Panc1 (cell line): ENCODE results near the gene ETFA. TPM values are rescaled to one million over a fixed set of nuclear protein-coding genes. Genes with fewer than 3 reads are reported as not detected.

Source experiments
- ATAC-seq: fragments of 200-7000 bp; cut with Tn5 transposase; 2 replicates; pipeline ENCODE4 v1.9.1; 2020; ENCODE audit warnings: mild to moderate bottlenecking, moderate library complexity
- BruUV-seq: library from RNA; stranded (reverse); fragments of 400-500 nt; replicated peaks from 2 replicates; lab custom pipeline; 2021; lab: Mats Ljungman, UMichigan
- CTCF ChIA-PET: fragments of 300-600 bp; sonication (Branson Sonifier 250); formaldehyde crosslinking; loops from one replicate; lab custom pipeline; 2022; ENCODE audit warnings: antibody characterized with exemption; lab: Charles Lee
- POLR2A ChIA-PET: fragments of 300-600 bp; sonication (Branson Sonifier 250); formaldehyde crosslinking; loops from one replicate; lab custom pipeline; 2022; ENCODE audit warnings: antibody characterized with exemption; lab: Charles Lee
- DNase-seq: peaks from one replicate; pipeline ENCODE4 v3.0.0-alpha.2; 2010; ENCODE audit warnings: low read depth, low spot score
- H3K27ac ChIP-seq: 2 replicates; pipeline ENCODE4 v1.5.1; 2011; ENCODE audit warnings: mild to moderate bottlenecking, low read length, inconsistent platforms
- H3K27me3 ChIP-seq: fragments of 200-500 bp; sonication (Bioruptor generic); 2 replicates; pipeline ENCODE4 v1.6.0; 2014; ENCODE audit warnings: low read length, inconsistent platforms; ENCODE audit not compliant: control insufficient read depth, insufficient read depth
- H3K36me3 ChIP-seq: fragments of 200-500 bp; sonication (Bioruptor generic); 2 replicates; pipeline ENCODE4 v1.5.1; 2014; ENCODE audit warnings: inconsistent platforms, mild to moderate bottlenecking, low read length, moderate library complexity; ENCODE audit not compliant: control insufficient read depth, insufficient read depth
- H3K4me1 ChIP-seq: 2 replicates; pipeline ENCODE4 v1.5.1; 2011; ENCODE audit warnings: inconsistent platforms, mild to moderate bottlenecking, low read length, moderate library complexity; ENCODE audit not compliant: control insufficient read depth, insufficient read depth
- H3K4me3 ChIP-seq, 2 experiments: 2 replicates each; pipeline ENCODE4 v1.5.1; 2011 to 2012; ENCODE audit warnings: low read depth in 2 of 2, low read length in 2 of 2, mild to moderate bottlenecking in 2 of 2, inconsistent platforms in 1 of 2, moderate library complexity in 1 of 2
- H3K9me3 ChIP-seq: fragments of 200-500 bp; sonication (Bioruptor generic); 2 replicates; pipeline ENCODE4 v1.5.1; 2014; ENCODE audit warnings: low read depth, mild to moderate bottlenecking, inconsistent platforms, low read length, moderate library complexity; ENCODE audit not compliant: control insufficient read depth, insufficient read depth
- CTCF ChIP-seq: fragments of 450-650 bp; IDR thresholded peaks from 2 replicates; pipeline ENCODE4 v1.5.1; 2017; ENCODE audit warnings: mild to moderate bottlenecking
- POLR2AphosphoS5 ChIP-seq: IDR thresholded peaks from 2 replicates; pipeline ENCODE4 v1.6.1; 2012; ENCODE audit warnings: mild to moderate bottlenecking, low read depth, low read length, moderate library complexity
- REST ChIP-seq, 2 experiments: IDR thresholded peaks; 2 replicates each; pipeline ENCODE4 v1.6.1; 2011 to 2012; ENCODE audit warnings: low read depth in 2 of 2, control low read depth in 1 of 2, low read length in 1 of 2, mild to moderate bottlenecking in 1 of 2, moderate library complexity in 1 of 2; ENCODE audit not compliant: insufficient read depth in 1 of 2
- SIN3A ChIP-seq: IDR thresholded peaks from 2 replicates; pipeline ENCODE4 v1.6.1; 2012; ENCODE audit warnings: low read depth, mild to moderate bottlenecking, low read length, moderate library complexity, borderline replicate concordance; ENCODE audit not compliant: insufficient read depth
- TCF7L2 ChIP-seq: IDR thresholded peaks from 2 replicates; pipeline ENCODE4 v1.6.1; 2011; ENCODE audit warnings: mild to moderate bottlenecking, low read depth, low read length, inconsistent platforms
- in situ Hi-C: cut with HindIII; loops from 2 replicates; pipeline ENCODE4 v1.10.0; 2016; ENCODE audit warnings: low sequenced_read_pairs, low pct_unique_long_range_greater_than_20kb
- intact Hi-C: fragments of 100-400 bp; cut with micrococcal nuclease; formaldehyde crosslinking; loops from one replicate; pipeline ENCODE4 v1.10.0; 2022; ENCODE audit not compliant: unreplicated experiment
- total RNA-seq: library from RNA; stranded (reverse); gene quantifications from one replicate; pipeline ENCODE4 v1.2.1, GENCODE V29; 2021; ENCODE audit not compliant: unreplicated experiment

The ETFA gene
- total RNA-seq, 1 experiment from 2014 or later = 159 TPM

- in situ Hi-C loops = no loop called here
- POLR2A ChIA-PET = no interaction called here
- BruUV-seq = no TSS peak
- H3K27me3 ChIP-seq = no peaks in the 10 kb centered on the region
- TF ChIP-seq CTCF (no peak), POLR2AphosphoS5 (no peak), TCF7L2 (no peak), REST (IDR thresholded peaks at IDR 0.05; ENCODE audit: insufficient read depth in 1 of 2, low read depth in 2 of 2, low read length in 1 of 2) (no peak), SIN3A (no peak)
- H3K4me1 ChIP-seq = no peaks in the 10 kb centered on the region
- ATAC-seq (no peak), DNase-seq (no peak)
- H3K36me3 ChIP-seq = no peaks in the 10 kb centered on the region
- no peak overlapping the region for H3K4me3 ChIP-seq
- CTCF ChIA-PET = no interaction called here
- peaks cover 6% of the 10 kb centered on the region for H3K9me3 ChIP-seq
- intact Hi-C loops = no loop called here
- H3K27ac ChIP-seq = no peak overlapping the region
Observed at GRCh38 chr15:76258460-76258859, 52.8 kb downstream of the ETFA start.

GRCh38 chr15:76253691-76254473 is 57.4 kb downstream of the ETFA start:
- no peaks in the 10 kb centered on the region for H3K36me3 ChIP-seq
- CTCF ChIA-PET = no interaction called here
- intact Hi-C loops (no loop called here), in situ Hi-C loops (no loop called here)
- H3K4me1 ChIP-seq = no peaks in the 10 kb centered on the region
- no peak overlapping the region for H3K4me3 ChIP-seq
- no peak overlapping the region for H3K27ac ChIP-seq
- ATAC-seq (no peak), DNase-seq (no peak)
- POLR2A ChIA-PET = no interaction called here
- H3K27me3 ChIP-seq = no peaks in the 10 kb centered on the region
- no TSS peak for BruUV-seq
- no peaks in the 10 kb centered on the region for H3K9me3 ChIP-seq
- TF ChIP-seq TCF7L2 (no peak), SIN3A (no peak), POLR2AphosphoS5 (no peak), CTCF (no peak), REST (IDR thresholded peaks at IDR 0.05; ENCODE audit: insufficient read depth in 1 of 2, low read depth in 2 of 2, low read length in 1 of 2) (no peak)
